GM19239 (cell line): Measurements from ENCODE around the gene CROT.

Experiments used
- DNase-seq: peaks from one replicate; pipeline ENCODE4 v3.0.0; 2011; ENCODE audit warnings: low spot score; ENCODE audit not compliant: insufficient read length
- FAIRE-seq: peaks from 2 replicates; lab custom pipeline; 2011; peaks lifted over from hg19 to GRCh38; lab: Jason Lieb, UNC

CROT gene

DNA sequence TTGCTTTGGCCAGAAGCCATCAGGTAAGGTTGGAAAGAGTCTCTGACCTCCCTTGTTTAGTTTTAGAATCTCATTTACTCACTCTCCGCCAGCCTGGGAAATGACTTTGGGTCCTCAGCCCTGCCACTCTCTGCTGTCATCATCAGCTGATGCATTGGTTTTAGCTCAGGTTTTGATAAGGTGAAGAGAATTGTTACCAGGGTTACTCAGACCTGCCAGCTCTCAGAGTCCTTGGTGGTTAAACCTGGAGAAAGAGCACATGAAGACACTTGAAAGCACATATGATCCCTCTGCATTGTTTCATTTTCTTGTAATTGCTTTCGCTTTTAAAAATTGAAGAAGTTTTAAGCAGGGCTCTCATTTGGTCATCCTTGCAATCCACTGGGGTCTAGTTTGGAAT is 4.0 kb upstream of the CROT start:
- DNase-seq (no peak), FAIRE-seq (peak; percentile 91)

GRCh38 chr7:87342231-87342630 is 3.2 kb upstream of the CROT start:
- DNase-seq (no peak), FAIRE-seq (no peak)

GRCh38 chr7:87344446-87344845 is 1.0 kb upstream of the CROT start:
- FAIRE-seq (no peak), DNase-seq (no peak)

DNA sequence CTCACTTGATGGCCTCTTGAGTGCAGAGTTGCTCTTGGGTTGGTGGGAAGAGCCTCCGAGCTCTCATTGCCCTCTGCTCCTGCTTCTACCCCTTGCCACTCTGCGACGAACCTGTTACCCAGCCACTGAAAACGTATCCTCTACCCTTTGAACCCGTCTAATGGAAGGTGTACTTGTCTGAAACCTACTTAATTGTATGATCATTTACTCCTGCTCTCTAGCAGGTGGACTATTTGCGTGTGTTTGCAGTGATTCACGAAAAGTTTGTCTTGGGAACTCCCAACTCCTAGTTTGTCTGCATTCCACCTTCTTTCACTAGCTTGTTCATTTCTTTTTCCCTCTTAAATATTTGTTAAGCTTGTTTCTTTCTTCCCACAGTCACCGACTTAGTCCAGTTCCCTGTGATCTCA is 503 bp downstream of the CROT start:
- peak; percentile 21 for FAIRE-seq

GRCh38 chr7:87347207-87347606 is 1.7 kb downstream of the CROT start:
- FAIRE-seq (no peak), DNase-seq (no peak)

More for the DNA sequence above, 503 bp downstream of the CROT start:
- DNase-seq = no peak

- DNase-seq = no peak
- FAIRE-seq = no peak
These were observed 2.2 kb downstream of the CROT start for GRCh38 chr7:87347664-87348063.

GRCh38 chr7:87354749-87355148 is 9.3 kb downstream of the CROT start:
- DNase-seq (no peak), FAIRE-seq (no peak)

GRCh38 chr7:87356448-87356847 is 11.0 kb downstream of the CROT start:
- no peak for FAIRE-seq
- DNase-seq = no peak

- DNase-seq (no peak), FAIRE-seq (no peak)
These were observed 13.9 kb downstream of the CROT start for GRCh38 chr7:87359366-87359765.

DNA sequence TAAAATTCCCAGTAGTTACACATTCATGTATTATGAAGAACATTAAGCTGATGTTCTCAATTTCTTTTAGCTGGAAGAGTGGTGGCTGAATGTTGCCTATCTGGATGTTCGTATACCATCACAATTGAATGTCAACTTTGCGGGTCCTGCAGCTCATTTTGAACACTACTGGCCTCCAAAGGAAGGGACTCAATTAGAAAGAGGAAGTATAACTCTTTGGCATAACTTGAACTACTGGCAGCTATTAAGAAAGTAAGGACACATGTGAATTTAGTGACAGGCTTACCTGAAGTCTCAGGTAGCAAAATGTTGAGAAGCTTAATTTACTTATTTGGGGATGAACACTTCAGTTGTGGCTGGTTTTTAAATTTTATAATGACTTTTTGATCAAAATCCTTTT is 15.9 kb downstream of the CROT start:
- DNase-seq (no peak), FAIRE-seq (no peak)

GRCh38 chr7:87363342-87363741 is 17.9 kb downstream of the CROT start:
- DNase-seq (no peak), FAIRE-seq (no peak)

DNA sequence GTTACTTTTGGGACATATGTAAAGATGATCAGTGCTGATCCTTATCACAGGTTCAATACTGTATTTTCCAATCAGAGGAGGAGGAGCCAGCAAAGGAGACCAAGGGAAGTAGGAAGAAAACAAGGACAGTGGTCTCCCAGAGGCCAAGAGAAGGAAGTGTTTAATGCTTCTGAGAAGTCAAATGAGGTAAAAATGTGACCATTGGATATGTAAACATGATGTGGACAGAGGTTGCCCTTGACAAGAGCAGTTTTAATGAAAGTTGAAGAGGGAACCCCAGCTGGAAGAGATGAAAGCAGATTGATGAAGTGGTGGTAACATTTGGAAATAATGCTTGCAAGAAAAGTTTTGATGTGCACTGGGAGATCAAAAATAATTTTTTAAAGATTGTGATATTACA is 18.8 kb downstream of the CROT start:
- no peak for DNase-seq
- FAIRE-seq = no peak

DNA sequence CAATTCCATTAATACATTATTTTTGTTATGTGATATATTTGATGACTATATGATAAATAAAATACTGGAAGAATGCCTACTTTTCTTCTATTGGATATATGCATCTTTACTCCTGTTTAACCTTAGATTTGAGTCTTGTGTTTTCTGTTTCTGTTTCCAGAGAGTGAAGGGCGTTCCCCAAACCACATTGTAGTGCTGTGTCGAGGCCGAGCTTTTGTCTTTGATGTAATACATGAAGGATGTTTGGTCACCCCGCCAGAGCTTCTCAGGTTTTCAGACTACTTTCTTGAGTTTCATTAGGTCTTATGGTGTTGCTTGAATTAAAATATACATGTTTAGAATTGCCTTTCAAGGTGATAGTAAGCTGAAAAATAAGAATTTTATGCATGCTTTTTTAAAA is 23.8 kb downstream of the CROT start:
- no peak for DNase-seq
- FAIRE-seq = no peak

GRCh38 chr7:87370660-87371180 is 25.3 kb downstream of the CROT start:
- peak; percentile 44 for FAIRE-seq
- no peak for DNase-seq

- no peak for FAIRE-seq
- no peak for DNase-seq
These were observed 30.4 kb downstream of the CROT start for GRCh38 chr7:87375662-87376435.

- FAIRE-seq (no peak), DNase-seq (no peak)
These were observed 35.4 kb downstream of the CROT start for GRCh38 chr7:87380905-87381304.

DNA sequence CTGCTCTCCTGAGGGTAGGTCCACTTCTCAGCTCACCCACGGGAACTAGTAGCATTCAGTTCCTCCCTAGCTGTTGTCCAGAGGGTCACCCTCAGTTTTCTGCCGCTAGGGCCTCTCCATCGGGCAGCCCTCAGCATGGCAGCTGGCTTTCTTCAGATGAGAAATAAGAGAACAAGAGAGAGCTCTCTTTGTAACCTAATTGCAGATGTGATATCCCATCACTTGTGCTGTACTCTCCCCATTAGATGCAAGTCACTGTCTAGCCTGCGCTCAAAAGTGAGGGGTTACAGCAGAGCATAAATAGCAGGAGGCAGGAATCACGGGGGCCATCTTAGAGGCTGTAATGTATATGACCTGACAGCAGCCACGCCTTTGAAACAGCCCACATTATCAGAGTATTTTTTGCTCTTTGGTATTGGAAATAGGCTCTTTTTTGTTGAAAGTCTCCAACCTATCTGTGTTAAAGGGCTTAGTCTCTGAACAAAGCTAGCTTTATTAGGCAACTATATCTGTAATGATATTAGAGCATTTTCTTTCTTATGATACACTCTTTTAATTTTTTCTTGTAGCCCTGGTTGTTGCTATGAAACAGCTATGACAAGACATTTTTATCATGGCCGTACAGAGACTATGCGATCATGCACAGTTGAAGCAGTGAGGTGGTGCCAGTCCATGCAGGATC is 45.7 kb downstream of the CROT start:
- FAIRE-seq (no peak), DNase-seq (no peak)

- DNase-seq (no peak), FAIRE-seq (no peak)
These were observed 50.1 kb downstream of the CROT start for GRCh38 chr7:87395442-87396020.

- DNase-seq = no peak
- no peak for FAIRE-seq
These were observed 53.0 kb downstream of the CROT start for GRCh38 chr7:87398446-87398845.

GRCh38 chr7:87404674-87405073 is 59.2 kb downstream of the CROT start:
- no peak for FAIRE-seq

DNA sequence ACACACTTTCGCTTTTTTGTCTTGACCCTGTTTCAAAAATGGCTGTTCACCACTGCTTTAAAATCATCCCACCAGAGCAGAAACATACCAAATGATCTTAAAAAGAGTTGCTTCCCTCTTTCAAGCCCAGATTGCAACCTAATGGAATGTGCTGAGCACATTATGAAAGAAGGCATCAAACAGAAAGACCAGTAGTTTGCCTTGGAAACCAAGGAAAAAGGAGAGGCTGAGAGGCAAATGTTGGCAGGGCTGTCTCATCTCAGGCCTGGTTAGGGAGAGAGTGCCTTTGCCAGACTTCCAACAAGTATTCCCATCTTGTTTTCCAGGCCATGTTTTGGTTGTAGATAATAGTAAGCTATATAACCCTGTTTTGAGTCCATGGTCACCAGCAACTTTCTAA is 65.7 kb downstream of the CROT start:
- DNase-seq (no peak), FAIRE-seq (no peak)

More at GRCh38 chr7:87404674-87405073, 59.2 kb downstream of the CROT start:
- no peak for DNase-seq
